SK-N-SH (cell line): Measurements from ENCODE around the gene PRKCQ.

ENCODE experiments used
- CTCF ChIP-seq: fragments of 200-600 bp; sonication (generic); IDR thresholded peaks from 2 replicates; pipeline ENCODE4 v1.6.1; 2017; ENCODE audit warnings: antibody characterized with exemption, mild to moderate bottlenecking, moderate library complexity
- JUND ChIP-seq: IDR thresholded peaks from 2 replicates; pipeline ENCODE4 v1.4.0; 2012
- NRF1 ChIP-seq: IDR thresholded peaks from 2 replicates; pipeline ENCODE4 v1.6.1; 2012; ENCODE audit warnings: low read depth, mild to moderate bottlenecking, low read length
- SIN3A ChIP-seq: IDR thresholded peaks from 2 replicates; pipeline ENCODE4 v1.6.1; 2012; ENCODE audit warnings: low read depth, mild to moderate bottlenecking, low read length, moderate library complexity, borderline replicate concordance
- SMC3 ChIP-seq: IDR thresholded peaks from 2 replicates; pipeline ENCODE4 v1.6.1; 2012; ENCODE audit warnings: low read depth, low read length, improper control_type of control experiment
- USF2 ChIP-seq: fragments of 150-350 bp; IDR thresholded peaks from 2 replicates; pipeline ENCODE4 v1.6.1; 2017; ENCODE audit warnings: antibody characterized with exemption, low read length, low read depth, borderline replicate concordance
- ZBTB33 ChIP-seq: IDR thresholded peaks from 2 replicates; pipeline ENCODE4 v1.4.0; 2012; ENCODE audit warnings: low read depth, borderline replicate concordance

GRCh38 chr10:6574664-6575176, 5.4 kb downstream of the PRKCQ start:
- no peak for TF ChIP-seq SIN3A
- TF ChIP-seq NRF1: no peak
- no peak for TF ChIP-seq USF2
- no peak for TF ChIP-seq JUND
- TF ChIP-seq CTCF: no peak
- no peak for TF ChIP-seq SMC3
- TF ChIP-seq ZBTB33: no peak
